HG03064 (cell line): ENCODE measurements around the gene TTBK2.

ENCODE experiments used
- ATAC-seq: cut with Tn5 transposase; IDR thresholded peaks from one replicate; pipeline ENCODE4 v1.9.1; 2021; ENCODE audit warnings: low read depth; ENCODE audit not compliant: unreplicated experiment

TTBK2 gene

GRCh38 chr15:42731461-42731860 lies 189.1 kb downstream of the TTBK2 start:
- ATAC-seq = no peak

- ATAC-seq = no peak
Measured at GRCh38 chr15:42730536-42730935, 190.0 kb downstream of the TTBK2 start.

GRCh38 chr15:42730135-42730534 lies 190.4 kb downstream of the TTBK2 start:
- ATAC-seq = no peak

GRCh38 chr15:42729409-42729808 lies 191.2 kb downstream of the TTBK2 start:
- ATAC-seq = no peak

- no peak for ATAC-seq
Measured at GRCh38 chr15:42728972-42729371, 191.6 kb downstream of the TTBK2 start.

- no peak for ATAC-seq
Measured at GRCh38 chr15:42728560-42728959, 192.0 kb downstream of the TTBK2 start.

GRCh38 chr15:42727750-42728381 lies 192.7 kb downstream of the TTBK2 start:
- ATAC-seq = no peak

- no peak for ATAC-seq
Measured at GRCh38 chr15:42726114-42726513, 194.5 kb downstream of the TTBK2 start.

- no peak for ATAC-seq
Measured at GRCh38 chr15:42725331-42725903, 195.2 kb downstream of the TTBK2 start.

GRCh38 chr15:42724276-42724675 lies 196.3 kb downstream of the TTBK2 start:
- no peak for ATAC-seq

GRCh38 chr15:42723068-42723467 lies 197.5 kb downstream of the TTBK2 start:
- ATAC-seq = no peak

- no peak for ATAC-seq
Measured at GRCh38 chr15:42721916-42722315, 198.7 kb downstream of the TTBK2 start.

GRCh38 chr15:42721016-42721415 lies 199.6 kb downstream of the TTBK2 start:
- ATAC-seq = no peak

- no peak for ATAC-seq
Measured at GRCh38 chr15:42720071-42720470, 200.5 kb downstream of the TTBK2 start.

GRCh38 chr15:42719043-42719442 lies 201.5 kb downstream of the TTBK2 start:
- ATAC-seq = no peak

- no peak for ATAC-seq
Measured at GRCh38 chr15:42716626-42717025, 204.0 kb downstream of the TTBK2 start.

GRCh38 chr15:42716125-42716524 lies 204.5 kb downstream of the TTBK2 start:
- no peak for ATAC-seq

GRCh38 chr15:42712584-42712983 lies 208.0 kb downstream of the TTBK2 start:
- ATAC-seq = no peak

- no peak for ATAC-seq
Measured at GRCh38 chr15:42711746-42712145, 208.8 kb downstream of the TTBK2 start.

GRCh38 chr15:42710662-42711061 lies 209.9 kb downstream of the TTBK2 start:
- no peak for ATAC-seq

GRCh38 chr15:42707873-42708544 lies 212.6 kb downstream of the TTBK2 start:
- ATAC-seq = no peak

- no peak for ATAC-seq
Measured at GRCh38 chr15:42707068-42707467, 213.5 kb downstream of the TTBK2 start.
